Neural progenitor cell (in vitro differentiated cells): ENCODE measurements around the gene LMF1.

Source experiments
- CTCF ChIP-seq: fragments of 200-600 bp; sonication (generic); IDR thresholded peaks from 2 replicates; pipeline ENCODE4 v1.5.1; 2017; ENCODE audit warnings: antibody characterized with exemption, mild to moderate bottlenecking
- EZH2 ChIP-seq: fragments of 200-600 bp; sonication (generic); IDR thresholded peaks from 2 replicates; pipeline ENCODE4 v1.6.1; 2017; ENCODE audit warnings: antibody characterized with exemption, mild to moderate bottlenecking, moderate library complexity
- EZH2phosphoT487 ChIP-seq: fragments of 200-600 bp; sonication (generic); IDR thresholded peaks from 2 replicates; pipeline ENCODE4 v1.6.1; 2017; ENCODE audit warnings: antibody characterized with exemption

GRCh38 chr16:977081-977701 lies 6.4 kb upstream of the LMF1 start:
- TF ChIP-seq EZH2 (no peak), CTCF (no peak), EZH2phosphoT487 (no peak)
